GM18873 (cell line): ENCODE data around the gene CCR9.

Experiments
- ATAC-seq: cut with Tn5 transposase; IDR thresholded peaks from one replicate; pipeline ENCODE4 v1.9.1; 2021; ENCODE audit warnings: mild to moderate bottlenecking, moderate library complexity, moderate number of reproducible peaks; ENCODE audit not compliant: unreplicated experiment, low FRiP score

CCR9 gene

GRCh38 chr3:45906681-45907407 lies 20.5 kb downstream of the CCR9 start:
- ATAC-seq, result no peak

GRCh38 chr3:45907769-45908705 lies 21.7 kb downstream of the CCR9 start:
- ATAC-seq, result no peak

GRCh38 chr3:45908761-45909160 lies 22.4 kb downstream of the CCR9 start:
- no peak for ATAC-seq

GRCh38 chr3:45909542-45909941 lies 23.2 kb downstream of the CCR9 start:
- no peak for ATAC-seq

- no peak for ATAC-seq
These were observed 24.5 kb downstream of the CCR9 start for GRCh38 chr3:45910892-45911291.

GRCh38 chr3:45911511-45912226 lies 25.3 kb downstream of the CCR9 start:
- ATAC-seq, result no peak

- ATAC-seq, result no peak
These were observed 26.1 kb downstream of the CCR9 start for GRCh38 chr3:45912435-45912834.

GRCh38 chr3:45914362-45915058 lies 28.2 kb downstream of the CCR9 start:
- no peak for ATAC-seq

GRCh38 chr3:45915059-45915439 lies 28.7 kb downstream of the CCR9 start:
- no peak for ATAC-seq

GRCh38 chr3:45915518-45916231 lies 29.3 kb downstream of the CCR9 start:
- peak; percentile 91 for ATAC-seq

- no peak for ATAC-seq
These were observed 31.0 kb downstream of the CCR9 start for GRCh38 chr3:45917146-45917898.

GRCh38 chr3:45921158-45922038 lies 35.1 kb downstream of the CCR9 start:
- no peak for ATAC-seq

GRCh38 chr3:45922039-45922326 lies 35.6 kb downstream of the CCR9 start:
- no peak for ATAC-seq

- ATAC-seq, result no peak
These were observed 36.7 kb downstream of the CCR9 start for GRCh38 chr3:45922950-45923590.

- ATAC-seq, result no peak
These were observed 37.4 kb downstream of the CCR9 start for GRCh38 chr3:45923755-45924154.

GRCh38 chr3:45927881-45928280 lies 41.5 kb downstream of the CCR9 start:
- ATAC-seq, result no peak

- no peak for ATAC-seq
These were observed 42.8 kb downstream of the CCR9 start for GRCh38 chr3:45929042-45929679.
